HG03045 (cell line): ENCODE data around the gene C3orf52.

Source experiments
- ATAC-seq: cut with Tn5 transposase; IDR thresholded peaks from one replicate; pipeline ENCODE4 v1.9.1; 2021; ENCODE audit warnings: mild to moderate bottlenecking, moderate library complexity; ENCODE audit not compliant: unreplicated experiment

Gene C3orf52

DNA sequence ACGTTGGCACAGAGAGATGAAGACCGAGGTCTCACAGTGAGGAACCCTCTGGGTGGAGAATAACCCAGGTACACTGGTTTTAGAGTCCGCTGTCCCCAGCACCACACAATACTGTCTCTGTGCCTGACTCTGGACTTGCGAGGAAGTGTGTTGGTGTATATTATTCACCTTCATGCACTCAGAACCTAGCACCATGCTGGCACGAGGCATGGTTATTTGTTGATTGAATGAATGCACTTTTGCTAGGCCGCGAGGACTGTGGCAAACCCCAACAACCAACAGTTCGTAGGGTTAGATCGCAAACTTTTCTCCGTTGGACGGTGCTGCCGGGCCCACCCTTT is 484 bp upstream of the C3orf52 start:
- ATAC-seq: no peak

- ATAC-seq: no peak
Measured at GRCh38 chr3:112086875-112087524, 811 bp downstream of the C3orf52 start.

DNA sequence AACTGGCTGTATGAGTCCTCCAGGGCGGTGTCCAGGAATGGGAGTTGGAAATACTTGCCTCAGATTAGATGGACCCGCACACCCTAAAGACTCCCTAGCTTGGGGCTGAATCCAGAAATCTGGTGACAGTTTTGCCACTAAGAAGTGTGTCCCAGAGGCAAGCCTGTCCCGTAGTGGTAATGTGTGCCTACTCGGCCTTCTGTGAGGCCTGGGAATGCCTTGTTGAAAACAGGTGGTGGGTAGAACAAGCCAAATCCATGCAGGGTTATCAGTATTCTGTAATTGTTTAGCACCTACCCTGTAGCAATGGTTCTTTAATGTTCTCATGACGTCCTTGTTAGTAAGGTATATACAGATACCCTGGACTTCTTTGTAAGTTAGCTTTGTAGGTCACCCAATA is 1.6 kb downstream of the C3orf52 start:
- no peak for ATAC-seq

DNA sequence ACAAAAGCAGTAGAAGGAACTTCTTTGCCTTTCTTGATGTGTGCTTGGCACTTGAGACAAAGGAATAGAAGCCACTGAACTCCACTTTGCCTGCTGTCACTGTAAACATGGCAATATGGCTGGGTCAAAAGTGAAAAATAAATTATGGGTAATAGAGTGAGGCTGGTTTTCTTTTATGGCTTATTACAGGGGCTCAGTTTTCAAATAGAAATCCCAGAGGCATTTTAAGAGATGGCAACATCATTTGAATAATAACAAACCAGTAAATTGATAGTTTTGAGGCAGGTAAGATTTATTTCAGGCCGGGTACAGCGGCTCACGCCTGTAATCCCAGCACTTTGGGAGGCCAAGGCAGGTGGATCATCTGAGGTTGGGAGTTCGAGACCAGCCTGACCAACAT is 2.8 kb downstream of the C3orf52 start:
- no peak for ATAC-seq

DNA sequence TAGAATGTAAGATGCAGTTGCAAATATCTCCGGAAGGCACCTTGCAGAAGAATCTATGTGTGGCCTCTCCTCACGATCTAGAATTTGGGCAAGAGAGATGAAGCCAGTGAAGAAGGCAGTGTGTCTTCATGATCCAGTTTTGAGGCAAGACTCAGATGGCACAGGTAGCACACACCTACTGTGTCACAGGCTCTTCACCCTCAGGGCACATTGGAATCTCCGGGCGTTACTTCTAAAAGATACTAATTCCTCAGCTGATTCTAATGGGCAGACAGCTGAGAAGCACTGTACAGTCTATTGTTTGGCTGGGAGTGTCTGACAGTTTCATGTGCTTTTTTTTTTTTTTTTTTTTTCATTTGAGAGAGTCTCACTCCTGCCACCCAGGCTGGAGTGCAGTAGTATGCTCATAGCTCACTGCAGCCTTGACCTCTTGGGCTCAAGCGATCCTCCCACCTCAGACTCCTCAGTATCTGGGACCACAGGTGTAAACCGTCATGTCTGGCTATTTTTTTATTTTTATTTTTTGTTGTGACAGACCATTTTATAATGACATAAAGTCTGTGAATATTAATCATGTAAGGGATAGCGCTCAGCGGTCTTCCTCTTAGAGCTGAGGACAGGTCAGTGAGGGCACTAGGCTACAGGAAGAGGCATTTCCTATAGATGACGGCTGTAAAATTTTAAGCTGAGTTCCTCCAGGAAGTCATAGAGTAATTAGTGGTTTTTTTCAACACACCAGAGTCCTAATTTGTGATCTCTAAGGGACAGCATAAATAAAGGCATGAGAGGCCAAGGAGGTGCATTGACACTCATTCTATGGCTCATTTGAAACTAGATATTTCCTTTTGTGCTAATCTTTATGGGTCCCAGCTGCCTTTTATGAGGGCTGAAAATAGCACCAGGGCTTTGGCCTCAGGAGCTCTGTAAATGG is 4.0 kb downstream of the C3orf52 start:
- no peak for ATAC-seq

DNA sequence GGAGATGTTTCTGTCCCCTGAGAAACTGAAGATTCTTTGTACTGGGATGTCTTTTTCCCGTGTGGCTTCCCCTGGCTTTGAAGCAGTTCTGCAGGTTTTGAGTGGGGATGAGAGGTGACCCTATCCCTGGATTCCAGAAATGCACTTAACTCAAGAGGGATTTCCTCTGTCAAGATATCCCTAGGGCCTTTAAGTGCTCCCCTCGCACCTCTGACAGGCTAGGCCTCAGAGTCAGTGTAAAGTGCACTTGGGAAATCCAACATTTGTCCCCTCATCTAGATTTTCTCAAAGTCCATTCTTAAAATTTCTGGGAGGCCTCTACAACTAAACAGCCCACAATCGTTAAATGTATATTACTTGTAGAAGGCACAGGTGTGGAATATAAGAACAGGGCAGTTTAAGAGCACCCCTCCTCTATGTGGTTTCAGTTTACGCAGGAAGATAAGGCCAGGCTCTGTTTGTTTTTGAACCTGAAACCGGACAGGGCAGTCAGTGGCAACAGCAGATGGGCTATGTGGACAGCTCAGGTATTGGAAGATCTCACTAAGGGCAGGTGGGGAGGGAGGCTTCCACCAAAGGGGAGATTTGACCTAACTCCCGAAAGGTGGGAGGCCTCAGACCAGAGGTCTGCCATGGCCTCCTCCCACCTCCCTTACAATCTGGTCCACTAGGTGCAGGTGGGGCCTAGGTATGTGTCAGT is 4.8 kb downstream of the C3orf52 start:
- ATAC-seq: no peak

- ATAC-seq: no peak
Measured at GRCh38 chr3:112092496-112093179, 6.4 kb downstream of the C3orf52 start.

DNA sequence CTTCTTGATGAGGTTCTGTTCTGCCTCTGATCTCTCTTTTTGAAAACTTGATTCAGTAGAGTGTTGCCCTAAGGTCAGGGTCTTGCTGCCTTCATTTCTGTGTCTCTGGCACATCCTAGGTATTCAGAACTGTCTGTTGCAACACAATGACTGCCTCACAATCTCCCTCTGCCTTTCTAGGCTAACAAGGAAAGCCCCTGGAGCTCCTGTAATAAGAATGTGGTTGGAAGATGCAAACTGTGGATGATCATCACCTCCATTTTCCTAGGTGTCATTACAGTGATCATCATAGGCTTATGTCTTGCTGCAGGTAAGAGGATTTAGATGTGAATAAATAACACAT is 7.0 kb downstream of the C3orf52 start:
- no peak for ATAC-seq

- ATAC-seq: no peak
Measured at GRCh38 chr3:112095731-112096130, 9.5 kb downstream of the C3orf52 start.

DNA sequence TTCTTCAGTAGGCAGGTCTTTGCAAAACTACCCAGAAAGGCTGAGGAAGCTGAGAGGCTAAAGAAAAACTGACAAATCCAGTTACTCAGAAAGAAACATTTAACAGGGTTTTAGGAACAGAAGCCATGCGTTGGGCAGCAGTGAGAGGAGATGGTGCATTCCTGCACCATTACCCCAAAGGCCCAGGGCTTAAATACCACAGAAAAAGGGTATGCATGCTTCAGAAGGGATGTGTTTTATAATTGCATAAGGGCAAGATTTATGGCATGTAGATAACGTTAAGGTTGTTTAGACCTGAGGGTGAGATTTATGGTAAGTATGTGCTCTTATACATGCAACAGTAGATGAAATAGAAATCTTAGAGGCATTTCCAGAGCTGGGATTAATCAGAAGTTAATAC is 10.0 kb downstream of the C3orf52 start:
- ATAC-seq: no peak

GRCh38 chr3:112097378-112097777 is 11.2 kb downstream of the C3orf52 start:
- peak; percentile 62 for ATAC-seq

GRCh38 chr3:112101916-112102315 is 15.7 kb downstream of the C3orf52 start:
- no peak for ATAC-seq

DNA sequence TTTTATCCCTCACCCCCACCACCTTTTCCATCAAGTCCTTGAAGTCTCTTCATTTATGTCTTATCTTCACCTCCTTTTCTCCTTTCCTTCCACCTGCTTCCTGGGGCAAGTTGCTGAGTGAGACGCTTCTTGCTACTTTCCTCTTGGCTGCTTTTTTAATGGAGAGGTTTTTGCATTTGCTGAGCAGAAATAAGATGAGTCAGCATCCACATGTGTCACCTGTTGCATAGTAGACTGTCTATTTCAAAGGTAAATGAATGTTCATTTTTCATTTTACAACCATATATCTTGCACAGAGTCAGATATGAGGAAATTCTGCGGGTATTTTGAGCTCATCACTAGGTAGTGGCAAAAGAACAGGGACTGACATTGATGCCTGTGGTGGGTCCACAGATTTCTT is 18.6 kb downstream of the C3orf52 start:
- ATAC-seq: no peak

- no peak for ATAC-seq
Measured at GRCh38 chr3:112109322-112109721, 23.1 kb downstream of the C3orf52 start.

DNA sequence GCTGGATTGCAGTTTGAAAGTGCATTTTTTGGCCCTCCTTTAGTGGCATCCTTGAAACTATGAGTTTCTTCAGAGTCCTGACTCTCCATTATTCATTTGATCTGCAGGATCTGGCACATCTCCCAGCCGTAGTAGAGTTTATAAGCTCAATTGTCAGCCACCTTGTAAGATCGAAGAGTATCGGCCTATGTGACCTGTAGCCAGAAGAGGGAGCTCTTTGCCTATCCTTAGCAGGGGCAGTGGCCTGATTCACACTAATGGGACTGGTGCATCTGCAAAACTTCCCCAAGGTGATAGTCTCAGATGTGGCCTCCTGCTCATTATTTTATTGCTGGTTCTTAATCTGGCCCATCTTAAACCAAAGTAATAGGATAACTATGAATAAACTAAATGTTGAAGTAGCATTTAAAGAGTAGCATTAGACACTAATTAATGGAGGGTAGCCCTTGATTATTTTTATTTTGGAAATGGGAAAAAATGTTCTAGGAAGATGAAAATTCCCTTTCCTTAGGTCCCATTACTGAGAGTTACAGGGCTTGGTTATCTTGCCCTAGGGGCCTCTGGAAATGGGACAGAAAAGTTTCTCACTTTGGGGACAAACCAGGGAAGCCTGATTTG is 25.7 kb downstream of the C3orf52 start:
- ATAC-seq: peak; percentile 47

- ATAC-seq: peak; percentile 26
Measured at GRCh38 chr3:112114576-112115160, 28.5 kb downstream of the C3orf52 start.

- peak; percentile 48 for ATAC-seq
Measured at GRCh38 chr3:112115161-112115739, 29.1 kb downstream of the C3orf52 start.

DNA sequence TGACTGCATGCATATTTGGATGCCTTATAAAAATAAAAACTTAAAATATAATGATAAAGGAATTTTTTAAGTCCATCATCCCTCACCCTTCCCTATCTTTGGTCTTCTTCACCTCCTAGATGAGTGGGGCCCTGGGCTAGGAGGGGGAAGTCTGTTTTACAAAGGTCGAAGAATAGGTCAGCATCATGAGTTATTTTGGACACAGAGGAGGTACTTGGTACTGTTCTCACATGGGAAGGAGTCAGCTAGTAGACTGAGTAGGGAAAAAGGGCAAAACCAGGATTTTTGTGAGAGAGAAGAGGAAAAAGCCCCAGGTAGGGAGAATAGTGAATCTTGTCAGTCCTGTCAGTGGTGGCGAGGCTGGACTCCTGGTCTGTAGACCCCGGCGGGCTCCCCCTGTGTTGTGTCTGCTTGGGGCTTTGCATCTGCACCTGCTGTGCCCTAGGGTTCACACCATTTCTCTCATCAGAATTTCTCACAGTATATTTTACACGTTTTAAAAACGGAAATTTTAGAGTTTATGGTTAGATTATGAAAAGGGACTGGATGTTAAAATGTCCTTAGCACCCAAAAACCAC is 29.7 kb downstream of the C3orf52 start:
- no peak for ATAC-seq

GRCh38 chr3:112116748-112117186 is 30.6 kb downstream of the C3orf52 start:
- no peak for ATAC-seq

DNA sequence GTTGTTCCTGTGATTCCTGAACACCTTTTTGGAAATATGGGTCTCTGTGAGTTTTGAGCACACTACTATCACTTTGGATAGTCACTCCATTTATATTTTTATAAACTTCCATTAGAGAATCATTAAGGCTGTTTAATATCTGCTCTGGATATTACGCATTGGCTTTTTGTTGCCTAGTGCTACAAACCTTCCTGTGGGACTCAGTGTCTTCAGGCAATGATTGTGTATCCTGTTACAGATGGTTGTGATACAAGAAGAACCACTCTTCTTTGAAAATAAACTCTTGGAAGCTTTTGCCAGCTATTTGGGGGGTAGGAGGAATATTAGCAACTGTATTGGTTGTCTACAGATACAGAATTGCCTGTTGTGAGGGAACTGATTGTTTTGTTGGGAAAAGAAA is 31.2 kb downstream of the C3orf52 start:
- ATAC-seq: no peak
